22Rv1 (cell line): Measurements from ENCODE around the gene SOX2.

Experiments used
- CTCF ChIP-seq: fragments of 450-650 bp; IDR thresholded peaks from 2 replicates; pipeline ENCODE4 v1.5.1; 2017; ENCODE audit warnings: mild to moderate bottlenecking
- ZFX ChIP-seq: fragments of 450-650 bp; IDR thresholded peaks from 2 replicates; pipeline ENCODE4 v1.6.1; 2017; ENCODE audit warnings: antibody characterized with exemption, borderline replicate concordance

- TF ChIP-seq CTCF (no peak), ZFX (no peak)
These were observed 46.1 kb downstream of the SOX2 start for GRCh38 chr3:181757694-181758306.
